RWPE1 (cell line): ENCODE measurements around the gene DPYSL3.

Experiments used
- CTCF ChIA-PET: fragments of 350-600 bp; sonication (Branson Sonifier 250); formaldehyde crosslinking; extraction: SDS; loops from one replicate; lab custom pipeline; 2021; lab: Yijun Ruan, JAX
- POLR2A ChIA-PET: fragments of 400-600 bp; formaldehyde crosslinking; extraction: SDS; loops from one replicate; lab custom pipeline; 2020; ENCODE audit warnings: antibody characterized with exemption; ENCODE audit not compliant: low non-redundant PET; lab: Yijun Ruan, JAX
- DNase-seq: peaks from one replicate; pipeline ENCODE4 v3.0.0; 2012; ENCODE audit warnings: low spot score
- H3K27ac ChIP-seq: fragments of 450-650 bp; 2 replicates; pipeline ENCODE4 v1.5.1; 2017
- CTCF ChIP-seq: fragments of 450-650 bp; conservative IDR thresholded peaks from 2 replicates; pipeline ENCODE4 v1.5.1; 2017; ENCODE audit warnings: low read depth, mild to moderate bottlenecking

DPYSL3 gene

GRCh38 chr5:147387109-147387508, 122.8 kb downstream of the DPYSL3 start:
- no peak for DNase-seq
- CTCF ChIA-PET: interaction anchor here (0.8 kb wide), 1 partner anchor 17 kb away, joined by 4 read pairs; no protein-coding TSS in a partner anchor
- no peak overlapping the region for H3K27ac ChIP-seq
- POLR2A ChIA-PET: no interaction called here
- TF ChIP-seq CTCF: no peak

GRCh38 chr5:147384346-147385193, 125.3 kb downstream of the DPYSL3 start:
- no peak for DNase-seq
- ChIA-PET POLR2A (no interaction called here), CTCF (interaction anchor here (0.7 kb wide), 1 partner anchor 1780 kb away, joined by 3 read pairs; no protein-coding TSS in a partner anchor)
- TF ChIP-seq CTCF: no peak
- no peak overlapping the region for H3K27ac ChIP-seq

GRCh38 chr5:147382776-147383175, 127.1 kb downstream of the DPYSL3 start:
- POLR2A ChIA-PET: no interaction called here

GRCh38 chr5:147381555-147381954, 128.3 kb downstream of the DPYSL3 start:
- ChIA-PET POLR2A (no interaction called here), CTCF (interaction anchor here (0.6 kb wide), 1 partner anchor 25 kb away, joined by 5 read pairs; no protein-coding TSS in a partner anchor)
- DNase-seq: no peak
- no peak for TF ChIP-seq CTCF
- H3K27ac ChIP-seq: no peak overlapping the region

More at GRCh38 chr5:147382776-147383175, 127.1 kb downstream of the DPYSL3 start:
- CTCF ChIA-PET: no interaction called here
- no peak overlapping the region for H3K27ac ChIP-seq
- TF ChIP-seq CTCF: no peak
- DNase-seq: no peak

- ChIA-PET CTCF (interaction anchor here (0.6 kb wide), 1 partner anchor 549 kb away, joined by 6 read pairs; no protein-coding TSS in a partner anchor), POLR2A (no interaction called here)
- DNase-seq: no peak
- no peak for TF ChIP-seq CTCF
- no peak overlapping the region for H3K27ac ChIP-seq
These were observed 132.2 kb downstream of the DPYSL3 start for GRCh38 chr5:147377682-147378081.

GRCh38 chr5:147375151-147375550, 134.7 kb downstream of the DPYSL3 start:
- TF ChIP-seq CTCF: no peak
- no peak for DNase-seq
- ChIA-PET CTCF (no interaction called here), POLR2A (no interaction called here)
- no peak overlapping the region for H3K27ac ChIP-seq
